AG09309 (cell line): ENCODE results near the gene TMCO6.

Experiments
- DNase-seq: peaks from one replicate; pipeline ENCODE4 v3.0.0-alpha.2; 2010; ENCODE audit warnings: low read depth
- H3K4me3 ChIP-seq: 2 replicates; pipeline ENCODE4 v1.5.1; 2011; ENCODE audit warnings: mild to moderate bottlenecking, low read depth, low read length, moderate library complexity; ENCODE audit not compliant: control insufficient read depth
- CTCF ChIP-seq: IDR thresholded peaks from 2 replicates; pipeline ENCODE4 v1.5.1; 2011; ENCODE audit warnings: mild to moderate bottlenecking, low read depth, low read length, inconsistent platforms; ENCODE audit not compliant: insufficient read depth, control insufficient read depth; ENCODE audit errors: missing control alignments

Gene TMCO6

GRCh38 chr5:140690941-140691924, 52.0 kb downstream of the TMCO6 start, which contains the start of the genes HARS1 and HARS2:
Gene HARS1 (minus strand): TSS chr5:140691370. CDS start chr5:140691304, 66 bp downstream.
Gene HARS2 (plus strand): TSS chr5:140691455. CDS start chr5:140691649, 194 bp downstream.
- peak within 1 kb of the TSS; percentile 85 for H3K4me3 ChIP-seq
- TF ChIP-seq CTCF, result no peak
- peak; percentile 75 for DNase-seq

GRCh38 chr5:140694276-140694675, 55.0 kb downstream of the TMCO6 start:
- no peak for TF ChIP-seq CTCF
- no peak for DNase-seq

More at GRCh38 chr5:140694276-140694675, 55.0 kb downstream of the TMCO6 start:
- no peak overlapping the region for H3K4me3 ChIP-seq
